ENCODE data around the gene DSTN.

DNA sequence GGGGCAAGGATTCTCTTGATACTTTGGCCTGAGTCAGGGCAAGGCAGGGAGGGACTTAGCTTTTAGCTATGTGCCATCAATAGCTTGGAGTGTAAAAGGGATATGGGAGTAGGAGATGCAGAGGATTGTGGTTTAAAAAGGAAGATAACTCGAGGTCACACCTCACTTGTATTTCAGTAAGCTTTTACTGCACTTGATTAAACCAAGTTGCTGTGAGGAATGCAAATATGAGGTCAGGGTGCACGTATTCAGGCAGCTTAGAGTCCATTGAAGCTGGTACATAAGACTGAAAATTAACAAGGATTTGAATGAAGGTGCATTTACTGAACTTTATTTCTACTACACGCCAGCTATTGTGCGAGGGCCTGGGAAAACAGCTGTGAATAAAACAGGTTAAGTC lies 32.1 kb downstream of the DSTN start:
- TF ChIP-seq, protein P1, sequence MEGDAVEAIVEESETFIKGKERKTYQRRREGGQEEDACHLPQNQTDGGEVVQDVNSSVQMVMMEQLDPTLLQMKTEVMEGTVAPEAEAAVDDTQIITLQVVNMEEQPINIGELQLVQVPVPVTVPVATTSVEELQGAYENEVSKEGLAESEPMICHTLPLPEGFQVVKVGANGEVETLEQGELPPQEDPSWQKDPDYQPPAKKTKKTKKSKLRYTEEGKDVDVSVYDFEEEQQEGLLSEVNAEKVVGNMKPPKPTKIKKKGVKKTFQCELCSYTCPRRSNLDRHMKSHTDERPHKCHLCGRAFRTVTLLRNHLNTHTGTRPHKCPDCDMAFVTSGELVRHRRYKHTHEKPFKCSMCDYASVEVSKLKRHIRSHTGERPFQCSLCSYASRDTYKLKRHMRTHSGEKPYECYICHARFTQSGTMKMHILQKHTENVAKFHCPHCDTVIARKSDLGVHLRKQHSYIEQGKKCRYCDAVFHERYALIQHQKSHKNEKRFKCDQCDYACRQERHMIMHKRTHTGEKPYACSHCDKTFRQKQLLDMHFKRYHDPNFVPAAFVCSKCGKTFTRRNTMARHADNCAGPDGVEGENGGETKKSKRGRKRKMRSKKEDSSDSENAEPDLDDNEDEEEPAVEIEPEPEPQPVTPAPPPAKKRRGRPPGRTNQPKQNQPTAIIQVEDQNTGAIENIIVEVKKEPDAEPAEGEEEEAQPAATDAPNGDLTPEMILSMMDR (IDR thresholded peaks at IDR 0.05): no peak
- no peak for TF ChIP-seq POLR2A (IDR thresholded peaks at IDR 0.05)

Data from breast epithelium (tissue), 3 donors.